Natural killer cell (primary cell): ENCODE measurements around the gene TTC38. TPM values are rescaled to one million over a fixed set of nuclear protein-coding genes. Genes with fewer than 3 reads are reported as not detected.

Experiments used
- ATAC-seq, 3 donors: fragments of 150-1000 bp in 2 of 3; fragments of 200-7000 bp in 1 of 3; cut with Tn5 transposase; 1 replicate in 1 of 3; 2 replicates in 2 of 3; pipeline ENCODE4 v1.10.0; 2021; ENCODE audit warnings: mild to moderate bottlenecking in 2 of 3, moderate library complexity in 2 of 3
- DNase-seq, 2 donors: peaks; one replicate each; pipeline versions ENCODE4 v3.0.0 to v3.0.0-alpha.2; 2013 to 2021; ENCODE audit warnings: mixed read lengths in 1 of 2
- H3K27ac ChIP-seq: one replicate; pipeline ENCODE4 v1.5.1; 2013; ENCODE audit warnings: mild to moderate bottlenecking, low read length
- H3K27me3 ChIP-seq: one replicate; pipeline ENCODE4 v1.6.1; 2013; ENCODE audit warnings: low read length; ENCODE audit not compliant: control insufficient read depth, insufficient read depth
- H3K36me3 ChIP-seq: one replicate; pipeline ENCODE4 v1.6.1; 2013; ENCODE audit warnings: low read length; ENCODE audit not compliant: control insufficient read depth, insufficient read depth
- H3K4me1 ChIP-seq: one replicate; pipeline ENCODE4 v1.6.1; 2013; ENCODE audit warnings: low read length; ENCODE audit not compliant: control insufficient read depth, insufficient read depth
- H3K4me3 ChIP-seq: one replicate; pipeline ENCODE4 v1.5.1; 2013; ENCODE audit warnings: low read length
- H3K9me3 ChIP-seq: one replicate; pipeline ENCODE4 v1.6.1; 2013; ENCODE audit warnings: low read length; ENCODE audit not compliant: control insufficient read depth, insufficient read depth
- H3K27ac Mint-ChIP-seq, 2 donors: one replicate each; pipeline ENCODE4 v1.8.0; 2022; ENCODE audit warnings: mild to moderate bottlenecking in 2 of 2, mixed read lengths in 2 of 2, moderate library complexity in 1 of 2
- H3K27me3 Mint-ChIP-seq, 2 donors: one replicate each; pipeline ENCODE4 v1.8.0; 2022; ENCODE audit warnings: low read depth in 2 of 2, mixed read lengths in 2 of 2
- H3K36me3 Mint-ChIP-seq: one replicate; pipeline ENCODE4 v1.8.0; 2022; ENCODE audit warnings: mixed read lengths
- H3K4me1 Mint-ChIP-seq, 2 donors: one replicate each; pipeline ENCODE4 v1.8.0; 2022; ENCODE audit warnings: mixed read lengths in 2 of 2
- H3K4me3 Mint-ChIP-seq: one replicate; pipeline ENCODE4 v1.8.0; 2022; ENCODE audit warnings: mild to moderate bottlenecking, moderate library complexity, mixed read lengths
- H3K9me3 Mint-ChIP-seq, 2 donors: one replicate each; pipeline ENCODE4 v1.8.0; 2022; ENCODE audit warnings: mixed read lengths in 2 of 2
- WGBS: methylation state at CpG from one replicate; pipeline ENCODE4 v1.1.7; 2013; ENCODE audit warnings: missing lambda C conversion rate; ENCODE audit not compliant: insufficient coverage; 5-methylcytosine and 5-hydroxymethylcytosine counted together
- intact Hi-C: fragments of 100-400 bp; cut with micrococcal nuclease; formaldehyde crosslinking; loops from one replicate; pipeline ENCODE4 v1.14.2; 2022
- total RNA-seq, 4 donors: library from RNA; stranded (reverse); fragments of 120-200 nt in 1 of 4; gene quantifications; one replicate each; pipeline versions ENCODE4 v1.2.3 to v1.2.4, GENCODE V29; 2013 to 2022
- TF ChIP-seq, protein P1 (sequence below): fragments of 200-600 bp; IDR thresholded peaks from one replicate; pipeline ENCODE4 v1.8.0; 2022; ENCODE audit warnings: antibody characterized with exemption

The TTC38 gene
- total RNA-seq, 3 donors from 2014 or later (not counting 1 experiment from before 2014, with no cell fraction given): 251 to 313 (median 312) TPM

DNA sequence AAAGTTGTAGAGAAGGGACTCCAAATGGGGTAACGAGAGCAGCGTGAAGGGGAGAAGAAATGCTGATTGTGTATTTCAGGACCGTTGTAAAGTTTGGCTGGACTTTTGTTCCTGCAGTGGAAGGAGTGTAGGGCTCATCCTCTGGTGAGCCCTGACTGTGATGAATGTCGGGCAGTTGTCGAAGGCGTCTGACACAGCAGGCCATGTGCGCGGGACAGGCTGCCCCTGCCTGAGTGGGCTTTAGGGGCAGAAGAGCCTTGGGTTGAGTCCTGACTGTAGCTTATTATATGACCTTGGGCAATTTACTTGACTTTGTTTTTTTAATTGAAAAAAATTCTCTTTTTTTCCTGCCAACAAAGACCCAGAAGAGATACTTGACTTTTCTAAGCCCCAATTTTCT is 70.8 kb downstream of the TTC38 start:
- no peak for DNase-seq
- peaks cover 41 to 47% of the 10 kb centered on the region in 2 donors for H3K4me1 Mint-ChIP-seq
- Histone ChIP-seq H3K4me3 (no peak overlapping the region), H3K9me3 (no peaks in the 10 kb centered on the region), H3K27me3 (no peaks in the 10 kb centered on the region), H3K27ac (no peak overlapping the region), H3K4me1 (peaks cover 19% of the 10 kb centered on the region), H3K36me3 (peaks cover 39% of the 10 kb centered on the region)
- no peaks in the 10 kb centered on the region for H3K9me3 Mint-ChIP-seq
- H3K27ac Mint-ChIP-seq: peak overlapping the region; percentile 21 to 52
- peaks cover 18% of the 10 kb centered on the region for H3K36me3 Mint-ChIP-seq
- TF ChIP-seq, protein P1, sequence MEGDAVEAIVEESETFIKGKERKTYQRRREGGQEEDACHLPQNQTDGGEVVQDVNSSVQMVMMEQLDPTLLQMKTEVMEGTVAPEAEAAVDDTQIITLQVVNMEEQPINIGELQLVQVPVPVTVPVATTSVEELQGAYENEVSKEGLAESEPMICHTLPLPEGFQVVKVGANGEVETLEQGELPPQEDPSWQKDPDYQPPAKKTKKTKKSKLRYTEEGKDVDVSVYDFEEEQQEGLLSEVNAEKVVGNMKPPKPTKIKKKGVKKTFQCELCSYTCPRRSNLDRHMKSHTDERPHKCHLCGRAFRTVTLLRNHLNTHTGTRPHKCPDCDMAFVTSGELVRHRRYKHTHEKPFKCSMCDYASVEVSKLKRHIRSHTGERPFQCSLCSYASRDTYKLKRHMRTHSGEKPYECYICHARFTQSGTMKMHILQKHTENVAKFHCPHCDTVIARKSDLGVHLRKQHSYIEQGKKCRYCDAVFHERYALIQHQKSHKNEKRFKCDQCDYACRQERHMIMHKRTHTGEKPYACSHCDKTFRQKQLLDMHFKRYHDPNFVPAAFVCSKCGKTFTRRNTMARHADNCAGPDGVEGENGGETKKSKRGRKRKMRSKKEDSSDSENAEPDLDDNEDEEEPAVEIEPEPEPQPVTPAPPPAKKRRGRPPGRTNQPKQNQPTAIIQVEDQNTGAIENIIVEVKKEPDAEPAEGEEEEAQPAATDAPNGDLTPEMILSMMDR: no peak
- no peak for ATAC-seq
- intact Hi-C loops: no loop called here
- no peaks in the 10 kb centered on the region for H3K27me3 Mint-ChIP-seq
- no peak overlapping the region for H3K4me3 Mint-ChIP-seq
- 97% methylated on average over 8 of the region's 8 CpGs for WGBS

DNA sequence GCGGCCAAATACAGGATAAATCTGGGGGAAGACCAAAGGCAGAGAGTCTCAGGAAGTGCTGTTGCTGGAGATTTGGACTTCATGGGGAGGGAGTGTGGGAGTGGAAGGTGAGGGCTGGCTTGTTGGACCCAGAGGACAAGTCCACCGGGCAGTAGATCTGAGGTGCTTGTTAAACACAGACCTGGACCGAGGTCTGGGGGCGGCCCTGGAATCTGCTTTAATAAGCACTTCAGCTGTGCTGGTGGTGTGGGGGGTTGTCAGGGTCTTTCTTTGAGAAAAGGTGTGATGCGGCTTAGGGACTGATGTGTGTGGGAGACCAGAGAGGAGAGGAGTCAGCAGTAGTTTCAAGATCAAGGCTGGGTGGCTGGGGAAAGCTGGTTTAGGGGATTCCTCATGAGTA is 72.1 kb downstream of the TTC38 start:
- 94% methylated on average over 5 of the region's 5 CpGs for WGBS
- H3K4me3 Mint-ChIP-seq: no peak overlapping the region
- peaks cover 15% of the 10 kb centered on the region for H3K4me1 ChIP-seq
- ATAC-seq (no peak), DNase-seq (no peak)
- peaks cover 41 to 47% of the 10 kb centered on the region in 2 donors for H3K4me1 Mint-ChIP-seq
- H3K27ac ChIP-seq: no peak overlapping the region
- H3K27me3 ChIP-seq: no peaks in the 10 kb centered on the region
- H3K27me3 Mint-ChIP-seq: no peaks in the 10 kb centered on the region
- TF ChIP-seq, protein P1: no peak
- peak overlapping the region in 1 of 2 donors; percentile 58 for H3K27ac Mint-ChIP-seq
- H3K36me3 ChIP-seq: peaks cover 49% of the 10 kb centered on the region
- H3K36me3 Mint-ChIP-seq: peaks cover 25% of the 10 kb centered on the region
- no peak overlapping the region for H3K4me3 ChIP-seq
- no peaks in the 10 kb centered on the region for H3K9me3 ChIP-seq
- intact Hi-C loops: no loop called here
- no peaks in the 10 kb centered on the region for H3K9me3 Mint-ChIP-seq

DNA sequence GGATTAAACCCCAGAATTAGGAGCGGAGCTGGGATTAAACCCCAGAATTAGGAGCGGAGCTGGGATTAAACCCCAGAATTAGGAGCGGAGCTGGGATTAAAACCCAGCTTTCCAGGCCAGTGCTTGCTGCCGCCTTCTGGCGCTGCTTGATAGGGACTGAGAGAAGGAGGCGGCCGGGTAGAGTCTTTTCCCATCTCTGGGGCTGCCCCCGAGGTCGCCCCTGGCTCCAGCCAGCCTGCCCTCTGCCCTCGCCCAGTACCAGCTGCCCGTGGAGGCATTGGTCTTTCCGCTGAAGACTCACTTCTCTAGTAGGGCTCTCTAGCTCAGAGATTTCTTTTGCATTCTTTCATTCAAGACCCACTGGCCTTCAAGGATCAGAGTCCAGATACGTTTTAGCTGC is 72.9 kb downstream of the TTC38 start:
- no peak overlapping the region for H3K27ac ChIP-seq
- TF ChIP-seq, protein P1: no peak
- no peak overlapping the region for H3K4me3 Mint-ChIP-seq
- no peaks in the 10 kb centered on the region for H3K27me3 ChIP-seq
- H3K4me1 Mint-ChIP-seq: peaks cover 41 to 43% of the 10 kb centered on the region in 2 donors
- ATAC-seq: no peak
- WGBS: 98% methylated on average over 13 of the region's 13 CpGs
- intact Hi-C loops: no loop called here
- no peak overlapping the region for H3K4me3 ChIP-seq
- H3K27ac Mint-ChIP-seq: no peak overlapping the region
- peaks cover 11% of the 10 kb centered on the region for H3K4me1 ChIP-seq
- DNase-seq: no peak
- H3K36me3 Mint-ChIP-seq: peaks cover 25% of the 10 kb centered on the region
- H3K27me3 Mint-ChIP-seq: no peaks in the 10 kb centered on the region
- no peaks in the 10 kb centered on the region for H3K9me3 Mint-ChIP-seq
- H3K36me3 ChIP-seq: peaks cover 54% of the 10 kb centered on the region
- no peaks in the 10 kb centered on the region for H3K9me3 ChIP-seq

Other genes with a start within 250 kb of the TTC38 start
- gene PPARA, start 117.5 kb upstream of the TTC38 start, total RNA-seq: 10 to 100 TPM; 20.1 to 27.8 (median 27.0) TPM
- 10 to 100 TPM in 1 of 3 donors, 1 to 10 TPM in 2; 5.0 to 11.4 (median 7.2) TPM for gene CDPF1, start 17.7 kb upstream of the TTC38 start, total RNA-seq
- under 1 TPM; 0.07 to 0.25 (median 0.20) TPM for gene PKDREJ, start 4.7 kb upstream of the TTC38 start, total RNA-seq
- 1 to 10 TPM; 2.7 to 4.0 (median 2.9) TPM for gene GTSE1, start 28.9 kb downstream of the TTC38 start, total RNA-seq
- 10 to 100 TPM; 54.5 to 77.9 (median 58.4) TPM for gene TRMU, start 67.7 kb downstream of the TTC38 start, total RNA-seq